Neural progenitor cell (in vitro differentiated cells): ENCODE measurements around the gene MAPKBP1.

Source experiments
- EZH2 ChIP-seq: fragments of 200-600 bp; sonication (generic); IDR thresholded peaks from 2 replicates; pipeline ENCODE4 v1.6.1; 2017; ENCODE audit warnings: antibody characterized with exemption, mild to moderate bottlenecking, moderate library complexity
- TF ChIP-seq, protein P1 (sequence below): fragments of 200-600 bp; sonication (generic); IDR thresholded peaks from 2 replicates; pipeline ENCODE4 v1.5.1; 2017; ENCODE audit warnings: antibody characterized with exemption, mild to moderate bottlenecking

DNA sequence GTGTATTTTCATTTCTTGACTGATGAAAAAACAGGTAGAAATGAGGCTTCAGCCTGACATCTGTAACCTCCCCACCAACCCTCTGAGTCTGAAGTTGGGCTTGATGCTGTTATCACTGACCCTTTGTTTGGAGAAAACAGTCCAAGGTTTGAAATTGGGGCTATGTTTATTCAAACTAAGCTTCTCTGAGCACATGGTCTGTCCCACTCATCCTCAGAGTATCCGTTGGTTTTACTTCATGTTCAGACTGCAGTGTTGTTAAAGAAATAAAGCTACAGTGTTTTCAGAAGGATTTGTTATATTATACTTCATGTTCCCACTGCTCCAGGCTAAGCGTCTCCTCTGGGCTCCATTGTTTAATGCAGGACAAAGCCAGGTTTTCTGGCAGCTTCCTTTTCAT, 6.0 kb downstream of the MAPKBP1 start:
- TF ChIP-seq, protein P1, sequence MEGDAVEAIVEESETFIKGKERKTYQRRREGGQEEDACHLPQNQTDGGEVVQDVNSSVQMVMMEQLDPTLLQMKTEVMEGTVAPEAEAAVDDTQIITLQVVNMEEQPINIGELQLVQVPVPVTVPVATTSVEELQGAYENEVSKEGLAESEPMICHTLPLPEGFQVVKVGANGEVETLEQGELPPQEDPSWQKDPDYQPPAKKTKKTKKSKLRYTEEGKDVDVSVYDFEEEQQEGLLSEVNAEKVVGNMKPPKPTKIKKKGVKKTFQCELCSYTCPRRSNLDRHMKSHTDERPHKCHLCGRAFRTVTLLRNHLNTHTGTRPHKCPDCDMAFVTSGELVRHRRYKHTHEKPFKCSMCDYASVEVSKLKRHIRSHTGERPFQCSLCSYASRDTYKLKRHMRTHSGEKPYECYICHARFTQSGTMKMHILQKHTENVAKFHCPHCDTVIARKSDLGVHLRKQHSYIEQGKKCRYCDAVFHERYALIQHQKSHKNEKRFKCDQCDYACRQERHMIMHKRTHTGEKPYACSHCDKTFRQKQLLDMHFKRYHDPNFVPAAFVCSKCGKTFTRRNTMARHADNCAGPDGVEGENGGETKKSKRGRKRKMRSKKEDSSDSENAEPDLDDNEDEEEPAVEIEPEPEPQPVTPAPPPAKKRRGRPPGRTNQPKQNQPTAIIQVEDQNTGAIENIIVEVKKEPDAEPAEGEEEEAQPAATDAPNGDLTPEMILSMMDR: no peak
- TF ChIP-seq EZH2: no peak
